DMS 273 (cell line): ENCODE data around the gene ASF1A.

Source experiments
- DNase-seq: peaks from one replicate; lab custom pipeline; 2025; ENCODE audit not compliant: unreplicated experiment; lab: John Stamatoyannopoulos, UW

ASF1A gene

DNA sequence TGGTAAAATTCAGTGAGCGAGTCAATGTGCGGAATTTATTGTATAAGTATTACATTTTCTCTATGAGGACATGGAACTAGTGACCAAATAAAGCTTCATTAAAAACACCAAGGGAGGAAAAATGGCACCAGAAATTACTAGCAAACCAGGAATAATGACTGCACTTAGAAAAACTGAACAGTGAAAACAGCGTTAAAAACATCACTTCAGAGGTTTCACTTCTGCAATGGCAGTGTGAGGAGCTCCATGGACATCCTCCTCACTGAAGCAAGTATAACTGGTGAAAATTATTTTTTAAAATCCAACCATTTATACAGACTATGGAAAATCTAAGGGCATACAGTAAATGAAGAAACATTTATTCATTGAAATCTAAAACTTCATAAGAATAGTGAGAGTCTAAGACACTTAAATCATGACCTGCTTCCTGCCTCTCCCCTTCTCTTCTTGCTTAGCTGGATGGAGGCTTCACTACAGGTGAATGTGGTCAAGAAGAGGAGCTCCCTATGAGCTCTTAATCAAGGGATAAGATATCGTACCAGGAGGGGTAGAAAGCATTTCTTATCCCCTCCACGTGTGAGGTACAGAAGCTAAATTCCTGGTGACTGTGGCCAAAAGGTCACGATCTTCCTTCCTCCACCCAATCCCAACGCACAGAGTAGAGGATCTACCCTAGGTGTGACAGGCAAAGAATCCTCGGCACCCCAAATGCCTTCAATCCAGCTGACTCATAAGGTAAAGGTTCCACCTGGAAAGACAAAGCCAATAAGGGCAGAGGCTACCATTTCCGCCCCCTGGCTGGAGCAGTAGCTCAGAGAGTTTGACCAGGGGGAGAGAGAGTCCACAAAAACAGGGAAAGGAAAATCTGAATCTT lies 12.3 kb upstream of the ASF1A start:
- DNase-seq: no peak

DNA sequence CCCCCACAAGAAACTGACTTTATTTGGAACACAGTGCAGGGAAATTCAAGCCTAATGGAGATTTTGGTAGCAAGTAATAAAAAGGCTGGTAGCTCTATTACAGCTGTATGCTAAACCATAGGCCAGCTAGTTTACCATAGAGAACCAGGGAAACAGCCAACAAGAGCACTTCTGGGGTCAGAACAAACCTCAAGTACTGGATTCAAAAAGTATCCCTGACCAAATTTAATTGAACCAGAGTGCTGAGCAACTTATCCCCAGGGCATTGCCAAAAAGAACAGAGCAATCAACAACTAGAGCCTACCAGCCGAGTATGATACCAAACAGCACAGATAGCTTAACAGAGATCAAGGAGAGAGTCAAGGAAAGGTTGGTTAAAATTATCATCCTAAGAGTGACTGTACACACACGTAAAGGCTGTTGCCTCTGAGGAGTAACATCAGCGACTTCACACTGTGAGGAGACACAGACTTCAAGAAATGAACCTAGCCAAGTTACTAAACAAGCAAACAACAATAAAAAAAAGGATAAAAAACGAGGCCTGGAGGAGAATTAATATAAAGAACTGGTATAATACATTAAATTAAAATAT lies 11.5 kb upstream of the ASF1A start:
- no peak for DNase-seq

DNA sequence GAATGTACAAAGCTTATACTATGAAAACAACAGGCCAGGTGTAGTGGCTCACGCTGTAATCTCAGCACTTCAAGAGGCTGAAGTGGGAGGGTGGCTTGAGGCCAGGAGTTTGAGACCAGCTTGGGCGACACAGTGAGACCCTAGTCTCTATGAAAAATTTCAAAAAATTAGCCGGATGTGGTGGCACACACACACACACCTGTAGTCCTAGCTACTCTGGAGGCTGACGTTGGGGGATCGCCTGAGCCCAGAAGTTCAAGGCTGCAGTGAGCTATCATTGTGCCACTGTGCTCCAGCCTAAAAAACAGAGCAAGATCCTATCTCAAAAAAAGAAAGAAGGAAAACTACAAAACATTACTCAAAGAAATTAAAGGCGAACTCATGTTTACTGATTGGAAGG lies 7.3 kb upstream of the ASF1A start:
- no peak for DNase-seq

DNA sequence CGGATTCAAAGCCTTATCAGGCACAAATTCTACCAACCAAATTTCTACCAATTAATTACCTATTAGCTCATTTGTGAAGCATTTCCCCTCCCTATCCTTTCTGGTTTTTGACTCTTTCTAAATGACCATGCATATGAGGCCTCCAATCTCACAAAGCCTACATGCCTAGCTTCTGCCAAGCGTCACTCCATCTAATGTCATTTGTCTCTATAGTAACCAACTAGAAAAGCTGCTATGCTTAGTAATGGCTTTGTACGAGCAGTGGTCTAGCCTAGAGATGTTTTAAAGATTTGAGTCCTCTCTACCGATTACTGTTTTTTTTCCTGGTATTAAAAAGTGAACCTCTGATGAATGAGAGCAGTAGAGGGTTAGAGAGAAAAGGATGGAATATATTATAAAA lies 4.8 kb upstream of the ASF1A start:
- DNase-seq: no peak

DNA sequence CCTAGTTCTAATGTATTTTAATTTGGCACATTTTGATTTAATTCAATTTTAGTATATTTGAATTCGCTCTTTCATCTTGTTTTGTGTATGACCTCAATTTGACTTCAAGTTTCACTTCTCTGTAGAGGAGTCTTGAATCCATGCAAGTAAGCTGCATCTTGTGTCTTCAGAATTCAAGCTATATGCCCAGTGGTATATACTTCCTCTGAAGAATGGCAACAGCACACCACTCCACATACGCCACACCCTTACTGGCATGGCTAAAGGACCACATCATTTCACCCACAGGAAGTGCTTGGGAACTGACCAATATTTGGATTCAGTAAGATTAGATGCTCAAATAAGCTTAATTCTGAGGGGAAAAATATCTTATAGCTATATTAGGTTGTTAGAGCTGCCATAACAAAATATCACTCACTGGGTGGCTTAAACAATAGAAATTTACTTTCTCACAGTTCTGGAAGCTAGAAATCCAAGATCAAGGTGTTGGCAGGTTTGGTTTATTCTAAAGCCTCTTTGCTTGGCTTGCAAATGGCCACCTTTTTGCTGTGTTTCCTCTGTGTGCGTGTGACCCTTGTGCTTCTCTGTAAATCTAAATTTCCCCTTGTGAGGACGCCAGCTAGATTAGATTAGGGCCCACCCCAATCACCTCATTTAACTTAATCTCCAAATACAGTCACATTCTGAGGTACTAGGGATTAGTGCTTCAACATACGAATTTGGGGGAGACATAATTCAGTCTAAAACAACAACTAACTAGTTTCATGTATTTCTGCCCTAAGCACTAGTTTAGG lies 2.8 kb upstream of the ASF1A start:
- DNase-seq: no peak

DNA sequence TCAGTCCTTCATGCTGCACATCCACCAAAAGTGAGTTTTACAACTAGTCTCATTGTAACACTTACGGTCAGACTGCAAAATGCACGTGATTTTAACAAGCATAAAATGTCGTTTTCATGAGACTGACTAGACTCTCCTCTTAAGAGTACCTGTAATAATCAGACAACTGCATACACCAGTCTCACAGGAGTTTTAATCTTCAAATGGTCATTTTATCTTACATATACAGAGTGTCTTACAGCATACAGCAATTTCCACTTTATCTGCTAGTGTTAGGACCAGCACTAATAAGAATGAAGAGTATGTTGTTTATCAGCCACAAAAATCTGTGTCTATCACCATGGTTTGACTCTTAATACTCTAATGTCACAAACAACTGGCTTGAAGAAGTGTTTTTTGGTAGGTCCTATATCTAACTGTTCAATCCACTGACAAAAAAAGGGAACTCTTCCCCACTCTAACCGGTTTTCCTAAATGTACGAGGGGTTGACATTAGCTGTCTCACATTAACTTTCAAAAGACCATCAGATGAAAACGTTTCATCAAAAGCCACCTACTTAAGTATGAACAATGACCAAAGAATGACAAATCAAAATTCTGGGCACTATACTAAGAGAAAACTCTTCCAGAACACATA lies 1.5 kb upstream of the ASF1A start:
- no peak for DNase-seq

DNA sequence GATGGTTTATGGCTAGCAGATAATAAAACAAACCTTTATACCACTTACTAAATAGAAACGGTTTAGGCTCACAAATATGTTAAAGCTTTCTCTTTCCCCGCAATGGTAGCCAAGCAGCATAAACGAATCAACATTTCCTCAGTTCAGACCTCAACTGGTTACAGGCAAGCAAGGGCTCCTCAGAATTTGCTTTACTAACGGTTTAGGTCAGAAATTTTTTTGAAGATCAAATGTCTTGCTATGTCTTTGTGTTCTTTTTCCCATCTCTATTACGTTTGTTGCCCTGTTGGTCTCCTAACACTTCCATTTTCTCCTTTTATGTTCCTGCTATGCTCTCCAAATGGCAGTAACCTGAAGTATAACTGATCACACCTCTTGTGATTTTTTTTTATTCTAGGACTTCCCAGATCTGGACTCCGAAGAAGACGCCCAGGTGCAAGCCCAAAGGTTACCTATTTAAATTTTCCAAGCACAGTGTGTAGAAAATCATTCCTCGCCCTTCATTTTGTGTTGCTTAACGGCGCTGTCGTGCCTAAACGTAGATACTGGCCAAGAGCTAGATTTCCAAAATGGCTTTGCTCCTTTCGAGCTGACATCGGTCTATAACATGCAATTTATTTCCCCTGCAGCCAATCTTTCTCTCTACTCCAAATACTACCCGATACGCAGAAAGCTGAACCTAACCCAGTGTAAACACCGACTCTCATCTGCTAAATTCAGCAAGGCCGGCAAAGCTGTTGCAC lies 717 bp upstream of the ASF1A start:
- peak; percentile 82 for DNase-seq

DNA sequence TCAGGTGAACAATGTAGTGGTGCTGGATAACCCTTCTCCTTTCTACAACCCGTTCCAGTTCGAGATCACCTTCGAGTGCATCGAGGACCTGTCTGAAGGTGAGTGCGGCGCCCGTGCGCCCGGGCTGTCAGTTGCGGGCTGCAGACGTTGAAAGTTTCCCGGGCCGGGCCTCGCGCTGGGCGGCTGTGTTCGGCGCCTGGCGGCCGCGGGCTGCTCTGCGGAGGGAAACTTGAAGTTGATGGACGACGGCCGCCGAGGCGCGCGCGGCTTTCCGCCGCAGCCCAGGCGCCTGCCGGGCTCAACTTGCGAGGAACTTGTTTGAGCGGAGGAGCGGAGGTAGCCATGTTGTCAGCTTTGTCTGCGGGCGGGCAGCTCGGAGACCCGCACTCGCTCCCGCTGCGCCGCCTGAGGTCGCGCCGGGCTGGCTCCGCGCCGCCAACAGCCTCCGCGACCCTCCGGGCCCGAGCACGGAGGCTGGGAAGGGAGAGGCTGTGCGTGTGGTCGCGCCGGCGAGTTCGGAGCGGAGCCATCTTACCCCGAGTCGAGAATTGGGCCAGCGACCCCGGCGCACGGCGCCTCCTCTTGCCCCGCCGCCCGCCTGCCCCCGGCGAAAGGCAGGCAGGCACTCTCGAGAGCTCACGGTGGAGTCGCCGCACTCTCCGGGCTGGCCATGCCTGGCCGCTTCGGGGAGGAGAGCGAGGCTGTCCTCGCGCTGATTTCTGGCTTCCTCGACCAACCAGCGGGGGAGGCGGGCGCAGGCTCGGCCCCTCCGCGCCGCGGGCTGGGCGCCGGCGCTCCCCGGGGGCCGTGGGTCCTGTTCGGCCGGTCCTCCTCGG lies 691 bp downstream of the ASF1A start:
- peak; percentile 79 for DNase-seq

DNA sequence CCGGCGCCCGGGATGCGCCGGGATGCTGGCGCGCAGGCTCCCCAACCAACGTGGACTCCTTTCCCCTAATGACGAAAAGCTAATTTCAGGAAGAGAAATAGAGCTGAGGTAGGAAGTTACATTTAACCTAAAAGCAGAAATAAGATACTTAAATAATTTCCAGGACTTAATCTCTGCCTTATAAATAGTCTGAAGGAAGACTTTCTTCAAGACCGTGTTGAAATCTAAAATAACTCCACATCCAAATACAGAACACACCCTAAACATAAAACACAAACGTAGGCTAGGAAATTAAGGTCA lies 1.3 kb downstream of the ASF1A start:
- DNase-seq: no peak

DNA sequence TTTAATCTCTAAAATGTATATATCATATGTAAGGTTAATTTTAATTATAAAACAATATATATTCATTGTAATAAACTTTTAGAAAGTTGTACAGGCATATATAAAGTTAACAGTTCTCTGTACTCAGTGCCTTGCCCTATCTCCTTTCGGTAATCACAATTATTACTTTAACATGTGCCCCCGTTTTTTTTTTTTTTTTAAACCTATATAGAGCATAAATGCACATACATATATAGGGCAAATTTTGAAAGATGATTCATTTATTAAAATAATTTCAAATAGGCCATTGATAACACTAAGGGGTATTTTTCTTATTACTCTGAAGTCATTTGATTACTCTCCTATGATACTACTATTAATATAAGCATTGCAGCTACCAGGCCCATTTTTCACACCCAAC lies 1.9 kb downstream of the ASF1A start:
- DNase-seq: no peak

DNA sequence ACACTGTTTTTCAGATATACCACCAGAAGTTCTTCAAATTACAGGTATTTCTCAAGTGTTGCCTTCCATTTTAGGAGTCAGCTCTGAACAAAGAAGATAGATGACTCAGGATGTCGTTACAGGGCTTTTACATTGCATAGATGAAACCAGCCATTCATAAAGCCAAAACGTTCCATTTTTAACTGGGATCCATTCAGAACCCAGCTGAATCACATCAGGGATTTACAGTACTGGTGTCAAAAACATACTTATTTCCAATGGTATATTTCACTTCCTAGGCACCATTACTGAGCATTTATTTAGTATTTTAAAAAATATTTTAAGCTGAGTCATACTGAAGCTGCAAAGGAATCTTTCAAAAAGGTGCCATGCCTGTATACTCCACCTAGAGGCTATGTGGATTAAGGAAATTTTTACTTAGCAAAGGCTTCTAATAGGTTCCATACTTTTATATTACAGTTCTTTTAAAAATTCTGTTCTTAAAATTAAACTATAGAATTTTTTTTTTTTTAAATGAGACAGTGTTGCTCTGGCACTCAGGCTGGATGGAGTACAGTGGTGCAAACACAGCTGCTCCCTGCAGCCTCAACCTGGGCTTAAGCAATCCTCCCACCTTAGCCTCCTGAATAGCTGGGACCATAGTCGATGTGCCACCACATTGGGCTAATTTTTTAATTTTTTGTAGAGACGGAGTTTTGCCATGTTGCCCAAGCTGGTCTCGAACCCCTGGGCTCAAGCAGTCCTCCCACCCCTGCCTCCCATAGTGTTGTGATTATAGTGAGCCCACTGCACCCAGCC lies 2.6 kb downstream of the ASF1A start:
- DNase-seq: peak; percentile 73

DNA sequence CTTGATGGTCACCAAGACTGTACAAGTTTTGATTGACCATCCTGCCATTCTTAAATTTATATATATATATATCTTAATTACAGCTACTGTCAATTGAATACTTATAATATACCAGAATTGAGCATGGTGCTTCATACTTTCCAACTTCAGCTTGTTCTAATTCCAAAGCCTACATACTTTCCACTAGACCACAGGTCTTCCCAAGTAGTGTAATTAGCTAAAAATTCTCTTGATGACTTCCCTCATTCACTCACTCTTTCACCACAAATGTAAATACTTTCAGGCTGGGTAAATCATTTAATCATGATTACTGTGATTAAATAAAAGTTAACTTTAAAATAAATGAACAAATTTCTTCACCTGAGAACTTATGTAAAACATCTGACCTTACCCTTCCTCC lies 3.4 kb downstream of the ASF1A start:
- DNase-seq: no peak

DNA sequence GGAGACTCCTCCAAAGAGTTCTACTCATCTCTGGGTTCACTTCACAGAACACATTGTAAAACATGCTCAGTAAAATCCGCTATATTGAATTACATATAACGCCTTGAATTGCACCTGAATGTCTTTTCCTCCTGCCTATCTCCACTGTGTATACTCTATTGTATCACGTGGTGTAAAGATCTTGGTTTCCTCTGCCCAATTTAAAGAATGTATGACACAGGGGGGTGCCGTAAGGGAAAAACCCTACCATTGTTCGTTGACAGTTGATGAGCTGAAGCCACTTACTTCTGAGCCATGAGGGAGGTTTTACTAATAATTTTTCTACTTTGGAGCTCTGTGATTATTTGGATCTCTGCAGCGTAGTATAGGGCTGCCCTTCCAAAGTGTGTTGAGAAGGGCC lies 6.0 kb downstream of the ASF1A start:
- no peak for DNase-seq

DNA sequence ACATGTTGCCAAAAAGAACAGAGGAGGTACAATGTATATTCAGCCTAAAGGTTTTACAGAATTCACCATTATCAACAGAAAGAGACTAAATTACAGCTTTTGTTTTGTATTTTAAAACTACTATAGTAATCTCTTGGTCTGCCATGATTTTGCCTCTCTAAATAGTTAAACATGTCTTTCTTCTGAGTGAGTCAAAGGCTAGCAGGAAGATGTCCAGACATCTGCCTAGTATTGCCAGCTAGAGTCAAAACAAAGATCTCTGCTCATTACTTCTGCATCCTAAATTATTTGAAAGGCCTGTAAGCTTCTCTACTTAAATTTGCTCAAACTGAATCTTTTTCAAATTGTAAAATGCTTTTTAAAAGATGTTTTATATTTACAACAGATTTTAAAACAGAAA lies 8.8 kb downstream of the ASF1A start:
- no peak for DNase-seq

DNA sequence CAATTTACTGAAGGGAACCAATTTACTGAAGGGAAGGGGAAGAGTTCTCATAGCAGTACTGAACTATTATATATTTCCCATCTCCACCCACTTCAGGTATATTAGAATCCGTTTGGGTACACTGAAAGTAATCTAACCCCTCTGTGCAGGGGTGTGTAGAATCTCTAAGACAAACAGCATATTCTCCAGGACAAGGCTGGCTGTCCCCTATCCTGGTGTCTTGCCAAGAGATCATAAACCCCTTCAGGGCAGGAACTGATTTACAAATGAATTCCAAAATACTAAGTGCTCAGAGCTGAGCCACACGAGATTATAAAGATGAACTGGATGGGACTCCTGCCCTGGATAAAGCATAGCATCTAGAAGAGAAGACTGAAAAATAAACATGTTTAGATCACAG lies 9.2 kb downstream of the ASF1A start:
- no peak for DNase-seq

DNA sequence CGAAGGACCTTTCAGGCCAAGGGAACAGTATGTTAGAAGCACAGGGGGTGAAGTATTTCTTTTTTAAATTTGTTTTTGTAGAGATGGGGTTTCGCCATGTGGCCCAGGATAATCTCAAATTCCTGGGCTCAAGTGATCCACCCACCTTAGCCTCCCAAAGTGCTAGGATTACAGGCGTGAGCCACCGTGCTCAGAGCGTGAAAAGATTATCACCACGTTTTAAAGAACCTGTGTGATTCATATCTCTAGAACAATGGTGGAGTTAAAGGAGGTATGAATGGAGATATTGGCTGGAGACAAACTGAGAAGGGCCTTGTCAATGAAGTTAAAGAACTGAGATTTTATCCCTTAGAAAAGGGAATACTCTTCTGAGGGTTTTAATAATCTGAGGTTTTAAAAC lies 9.7 kb downstream of the ASF1A start:
- DNase-seq: no peak

DNA sequence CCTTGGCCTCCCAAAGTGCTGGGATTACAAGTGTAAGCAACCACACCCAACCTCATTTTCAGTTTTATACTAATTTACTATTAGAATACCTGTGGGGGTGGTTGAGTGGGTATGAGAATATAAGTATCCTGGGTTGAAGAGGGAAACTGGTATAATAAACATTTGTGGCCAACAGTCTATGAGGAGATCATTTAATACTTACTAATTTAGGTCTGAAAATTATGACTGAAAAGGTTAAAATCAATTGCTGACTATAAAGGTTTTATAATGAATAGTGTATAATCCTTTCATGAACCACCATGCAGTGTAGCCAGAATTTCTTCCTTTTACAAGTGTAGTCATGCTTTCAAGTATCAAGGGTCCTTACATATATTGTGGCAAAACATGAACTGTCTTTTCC lies 11.1 kb downstream of the ASF1A start:
- DNase-seq: no peak

DNA sequence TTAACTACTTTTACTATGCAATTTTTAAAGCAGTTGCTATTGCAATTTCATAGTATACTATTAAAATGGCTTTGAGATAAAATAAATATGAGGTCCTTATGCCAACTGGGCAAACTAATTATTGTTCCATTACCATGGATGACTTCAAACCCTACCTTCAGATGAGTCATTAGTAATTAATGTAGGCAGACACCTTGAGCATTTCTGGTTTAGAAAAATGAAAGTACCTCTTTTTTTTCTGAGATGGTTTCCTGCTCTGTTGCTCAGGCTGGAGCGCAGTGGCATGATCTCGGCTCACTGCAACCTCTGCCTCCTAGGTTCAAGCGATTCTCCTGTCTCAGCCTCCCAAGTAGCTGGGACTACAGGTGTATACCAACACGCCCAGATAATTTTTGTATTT lies 11.9 kb downstream of the ASF1A start:
- no peak for DNase-seq

DNA sequence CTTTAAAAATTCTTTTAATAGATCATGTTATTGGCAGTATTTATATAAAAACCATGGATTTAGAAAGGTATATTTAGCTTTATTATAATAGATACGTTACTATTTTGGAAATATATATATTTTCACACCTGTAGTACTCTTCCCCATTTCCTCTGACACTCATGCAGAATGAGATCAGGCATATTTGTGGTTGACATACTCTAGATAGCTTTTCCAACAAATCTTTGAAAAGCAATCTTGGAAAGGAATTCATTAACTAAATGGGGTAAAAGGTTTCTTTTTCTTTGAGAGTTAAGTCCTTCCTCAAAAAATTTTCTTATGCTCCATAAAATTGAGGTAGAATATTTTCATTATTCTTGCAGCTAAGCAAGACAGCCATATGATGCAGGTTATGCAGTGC lies 14.5 kb downstream of the ASF1A start:
- DNase-seq: no peak
